K562 (cell line): ENCODE data around the gene PHC3. TPM values are rescaled to one million over a fixed set of nuclear protein-coding genes. Genes with fewer than 3 reads are reported as not detected.

Experiments used
- CBFA2T3 ChIP-seq: fragments of 450-650 bp; IDR thresholded peaks from 2 replicates; pipeline ENCODE4 v1.6.1; 2017
- CBX3 ChIP-seq, 2 experiments: IDR thresholded peaks; 1 replicate in 1 of 2; 2 replicates in 1 of 2; pipeline ENCODE4 v1.6.1; 2012; ENCODE audit warnings: inconsistent platforms in 2 of 2, low read length in 2 of 2, borderline replicate concordance in 1 of 2, control low read depth in 1 of 2
- EHMT2 ChIP-seq: fragments of 450-650 bp; IDR thresholded peaks from 2 replicates; pipeline ENCODE4 v1.6.1; 2018; ENCODE audit warnings: antibody characterized with exemption
- ELF4 ChIP-seq: fragments of 450-650 bp; formaldehyde crosslinking; IDR thresholded peaks from 2 replicates; pipeline ENCODE4 v1.4.0; 2022; ENCODE audit warnings: missing genetic modification characterization
- ESRRA ChIP-seq: fragments of 450-650 bp; IDR thresholded peaks from 2 replicates; pipeline ENCODE4 v1.6.1; 2014; ENCODE audit warnings: low read depth, mild to moderate bottlenecking, moderate library complexity, borderline replicate concordance
- ETV6 ChIP-seq, 3 experiments: fragments of 150-350 bp in 1 of 3; sonication (generic) in 1 of 3; formaldehyde crosslinking in 1 of 3; IDR thresholded peaks; 2 replicates each; pipeline versions ENCODE4 v1.6.1 to v1.8.0; 2014 to 2022; ENCODE audit warnings: borderline replicate concordance in 2 of 3, low read depth in 2 of 3, antibody characterized with exemption in 1 of 3, low read length in 1 of 3, mild to moderate bottlenecking in 1 of 3, missing genetic modification reagents in 1 of 3
- FOXM1 ChIP-seq, 2 experiments: fragments of 450-650 bp in 1 of 2; sonication (generic) in 1 of 2; formaldehyde crosslinking in 1 of 2; IDR thresholded peaks; 2 replicates each; pipeline versions ENCODE4 v1.6.1 to v1.9.0; 2017 to 2022; ENCODE audit warnings: low read depth in 2 of 2, mild to moderate bottlenecking in 2 of 2, missing genetic modification reagents in 1 of 2, moderate library complexity in 1 of 2
- GABPB2 ChIP-seq: fragments of 250-450 bp; sonication (Bioruptor Pico); conservative IDR thresholded peaks from 2 replicates; pipeline ENCODE4 v1.5.1; 2021; ENCODE audit warnings: mild to moderate bottlenecking
- JUN ChIP-seq, 2 experiments: sonication (generic) in 1 of 2; formaldehyde crosslinking in 1 of 2; IDR thresholded peaks; 2 replicates each; pipeline versions ENCODE4 v1.6.1 to v1.8.0; 2012 to 2022; ENCODE audit warnings: borderline replicate concordance in 2 of 2, mild to moderate bottlenecking in 2 of 2, improper control_type of control experiment in 1 of 2, low read depth in 1 of 2, low read length in 1 of 2, missing genetic modification reagents in 1 of 2
- KLF13 ChIP-seq: fragments of 450-650 bp; IDR thresholded peaks from 2 replicates; pipeline ENCODE4 v1.6.1; 2016; ENCODE audit warnings: missing genetic modification characterization, low read depth, mild to moderate bottlenecking, missing compliant biosample characterization, moderate library complexity, borderline replicate concordance
- MAX ChIP-seq: sonication (generic); formaldehyde crosslinking; IDR thresholded peaks from 2 replicates; pipeline ENCODE4 v1.9.0; 2022; ENCODE audit warnings: mild to moderate bottlenecking, missing genetic modification reagents
- MCM7 ChIP-seq, 2 experiments: fragments of 450-650 bp; IDR thresholded peaks; 2 replicates each; pipeline ENCODE4 v1.6.1; 2016 to 2018
- NR3C1 ChIP-seq: sonication (generic); formaldehyde crosslinking; IDR thresholded peaks from 2 replicates; pipeline ENCODE4 v1.8.1; 2022; ENCODE audit warnings: missing genetic modification reagents
- NUFIP1 ChIP-seq: fragments of 450-650 bp; IDR thresholded peaks from 2 replicates; pipeline ENCODE4 v1.6.1; 2018; ENCODE audit not compliant: partially characterized antibody
- PHTF2 ChIP-seq: fragments of 250-450 bp; sonication (Bioruptor Pico); IDR thresholded peaks from 2 replicates; pipeline ENCODE4 v1.5.0; 2021; ENCODE audit warnings: mild to moderate bottlenecking
- SIRT6 ChIP-seq: IDR thresholded peaks from one replicate; pipeline ENCODE4 v1.6.1; 2012; ENCODE audit warnings: low read depth, mild to moderate bottlenecking, control low read depth, inconsistent platforms, low read length, moderate library complexity
- SNAPC5 ChIP-seq: fragments of 250-450 bp; sonication (Bioruptor Pico); IDR thresholded peaks from 2 replicates; pipeline ENCODE4 v1.8.0; 2021; ENCODE audit warnings: moderate library complexity, mild to moderate bottlenecking, inconsistent platforms
- SP2 ChIP-seq: IDR thresholded peaks from 2 replicates; pipeline ENCODE4 v1.6.1; 2011; ENCODE audit warnings: mild to moderate bottlenecking, low read depth, low read length, moderate library complexity; ENCODE audit not compliant: poor library complexity, severe bottlenecking; ENCODE audit errors: extremely low read depth
- SRSF7 ChIP-seq: fragments of 200-400 bp; formaldehyde crosslinking; optimal IDR thresholded peaks from 2 replicates; pipeline ENCODE3; 2017; ENCODE audit warnings: mild to moderate bottlenecking, low read depth, low read length
- TAF1 ChIP-seq: IDR thresholded peaks from 2 replicates; pipeline ENCODE4 v1.6.1; 2011; ENCODE audit warnings: mild to moderate bottlenecking, low read length, moderate library complexity; ENCODE audit not compliant: insufficient read depth, control insufficient read depth, severe bottlenecking; ENCODE audit errors: extremely low read depth
- TAL1 ChIP-seq: fragments of 450-650 bp; IDR thresholded peaks from 2 replicates; pipeline ENCODE4 v1.6.1; 2016; ENCODE audit warnings: mild to moderate bottlenecking
- ZBTB7A ChIP-seq: IDR thresholded peaks from 2 replicates; pipeline ENCODE4 v1.6.1; 2011; ENCODE audit warnings: low read depth, mild to moderate bottlenecking, low read length, moderate library complexity, borderline replicate concordance; ENCODE audit not compliant: control insufficient read depth
- ZNF124 ChIP-seq: sonication (generic); formaldehyde crosslinking; IDR thresholded peaks from 2 replicates; pipeline ENCODE4 v1.8.1; 2022; ENCODE audit warnings: missing genetic modification reagents
- ZNF280A ChIP-seq: fragments of 450-650 bp; IDR thresholded peaks from 2 replicates; pipeline ENCODE4 v1.6.1; 2018; ENCODE audit warnings: mild to moderate bottlenecking, low read depth; ENCODE audit not compliant: partially characterized antibody
- ZNF408 ChIP-seq: fragments of 250-450 bp; sonication (Bioruptor Pico); IDR thresholded peaks from 2 replicates; pipeline ENCODE4 v1.4.0; 2020; ENCODE audit warnings: low read depth, mild to moderate bottlenecking, moderate library complexity
- ZNF655 ChIP-seq: fragments of 250-450 bp; sonication (Bioruptor Pico); IDR thresholded peaks from 2 replicates; pipeline ENCODE4 v1.5.0; 2021
- ZNF778 ChIP-seq: fragments of 450-650 bp; formaldehyde crosslinking; IDR thresholded peaks from 2 replicates; pipeline ENCODE4 v1.4.0; 2020; ENCODE audit warnings: mild to moderate bottlenecking, moderate library complexity
- polyA plus RNA-seq, 8 experiments: library from polyadenylated mRNA; depleted of rRNA in 4 of 8; stranded (reverse) in 5 of 8; unstranded in 3 of 8; fragments of >200 nt; fragmentation: Nextera tagmentation in 2 of 8; fragmentation: Illumina TruSeq in 1 of 8; extraction: Ambion mirVana in 2 of 8; extraction: Trizol in 1 of 8; gene quantifications; 2 replicates each; pipeline versions ENCODE4 v1.2.1 to v1.2.3, GENCODE V29; 2011 to 2014; ENCODE audit warnings: inconsistent platforms in 1 of 8, missing spikeins in 1 of 8
- total RNA-seq, 7 experiments: library from RNA; depleted of rRNA in 6 of 7; stranded (reverse); fragments of >200 nt in 6 of 7; fragmentation: Illumina TruSeq in 2 of 7; extraction: Trizol in 2 of 7; gene quantifications; 2 replicates each; pipeline versions ENCODE4 v1.2.1 to v1.2.3, GENCODE V29; 2011 to 2021; ENCODE audit warnings: low replicate concordance in 1 of 7

The PHC3 gene
- total and polyA plus RNA-seq, 9 of the 15 experiments (the other 6 are each of a cell fraction or from before 2014, with no cell fraction given): 3.1 to 21.6 (median 10.5) TPM

GRCh38 chr3:170132335-170132734 lies 49.2 kb downstream of the PHC3 start (continued):
- TF ChIP-seq GABPB2 (CRISPR knock-in tag) (no peak), ZNF655 (CRISPR knock-in tag) (no peak), TAF1 (peak; percentile 29), ZBTB7A (no peak), SRSF7 (no peak), ETV6 (IDR thresholded peaks at IDR 0.05; ENCODE audit: borderline replicate concordance in 1 of 2, low read depth in 2 of 2, low read length in 1 of 2) (no peak), ETV6 (CRISPR knock-in tag; IDR thresholded peaks at IDR 0.05; ENCODE audit: borderline replicate concordance) (no peak), EHMT2 (no peak), FOXM1 (IDR thresholded peaks at IDR 0.05; ENCODE audit: low read depth) (peak; percentile 34; the same call in 1 of the 2 replicates), FOXM1 (CRISPR knock-in tag; IDR thresholded peaks at IDR 0.05; ENCODE audit: low read depth) (no peak), SP2 (no peak), MCM7 (IDR thresholded peaks at IDR 0.05) (no peak), NR3C1 (CRISPR knock-in tag) (no peak), ZNF778 (CRISPR knock-in tag) (no peak), JUN (IDR thresholded peaks at IDR 0.05; ENCODE audit: borderline replicate concordance, low read depth, low read length) (peak; percentile 51; the same call in 1 of the 2 replicates), JUN (CRISPR knock-in tag; IDR thresholded peaks at IDR 0.05; ENCODE audit: borderline replicate concordance) (no peak), PHTF2 (CRISPR knock-in tag) (no peak), CBX3 (IDR thresholded peaks at IDR 0.05; ENCODE audit: borderline replicate concordance in 1 of 2, low read length in 2 of 2) (peak in 1 of 2 experiments; percentile 68; a peak in 1 of 3 replicates), KLF13 (tag) (no peak), ZNF280A (no peak), SIRT6 (no peak), MAX (CRISPR knock-in tag) (peak; percentile 41; the same call in 1 of the 2 replicates), CBFA2T3 (peak; percentile 33), ZNF124 (no peak), ZNF408 (CRISPR knock-in tag) (no peak), ESRRA (peak; percentile 82), NUFIP1 (no peak), SNAPC5 (CRISPR knock-in tag) (no peak), TAL1 (no peak), ELF4 (CRISPR knock-in tag) (no peak)
